GM06990 (cell line): ENCODE results near the gene TCF7L1.

Experiments used
- DNase-seq: peaks from one replicate; pipeline ENCODE4 v3.0.0-alpha.2; 2011; ENCODE audit not compliant: insufficient read length; ENCODE audit errors: extremely low read depth
- H3K27me3 ChIP-seq: replicated peaks from 2 replicates; pipeline ENCODE4 v1.6.0; 2011; ENCODE audit warnings: low read length; ENCODE audit not compliant: control insufficient read depth, insufficient read depth
- H3K36me3 ChIP-seq: 2 replicates; pipeline ENCODE4 v1.5.1; 2011; ENCODE audit warnings: low read length; ENCODE audit not compliant: control insufficient read depth, insufficient read depth
- H3K4me3 ChIP-seq: replicated peaks from 2 replicates; pipeline ENCODE4 v1.5.1; 2011; ENCODE audit warnings: low read depth, mild to moderate bottlenecking, control low read depth, low read length
- CTCF ChIP-seq: IDR thresholded peaks from 2 replicates; pipeline ENCODE4 v1.5.1; 2011; ENCODE audit warnings: low read length, control low read depth, mild to moderate bottlenecking, inconsistent platforms; ENCODE audit not compliant: insufficient read depth, poor library complexity, severe bottlenecking

Gene TCF7L1

GRCh38 chr2:85237849-85238565 is 104.8 kb downstream of the TCF7L1 start:
- TF ChIP-seq CTCF: no peak
- no peak overlapping the region for H3K4me3 ChIP-seq
- H3K36me3 ChIP-seq: no peaks in the 10 kb centered on the region
- H3K27me3 ChIP-seq: no peaks in the 10 kb centered on the region; the same call in 1 of the 2 replicates
- DNase-seq: no peak

GRCh38 chr2:85238607-85239006 is 105.4 kb downstream of the TCF7L1 start:
- H3K4me3 ChIP-seq: no peak overlapping the region
- DNase-seq: no peak
- H3K27me3 ChIP-seq: no peaks in the 10 kb centered on the region; the same call in 1 of the 2 replicates
- no peaks in the 10 kb centered on the region for H3K36me3 ChIP-seq
- no peak for TF ChIP-seq CTCF

- Histone ChIP-seq H3K27me3 (no peaks in the 10 kb centered on the region; the same call in none of the 2 replicates), H3K4me3 (no peak overlapping the region), H3K36me3 (no peaks in the 10 kb centered on the region)
- no peak for DNase-seq
- TF ChIP-seq CTCF: no peak
Observed at GRCh38 chr2:85239102-85239501, 105.9 kb downstream of the TCF7L1 start.

DNA sequence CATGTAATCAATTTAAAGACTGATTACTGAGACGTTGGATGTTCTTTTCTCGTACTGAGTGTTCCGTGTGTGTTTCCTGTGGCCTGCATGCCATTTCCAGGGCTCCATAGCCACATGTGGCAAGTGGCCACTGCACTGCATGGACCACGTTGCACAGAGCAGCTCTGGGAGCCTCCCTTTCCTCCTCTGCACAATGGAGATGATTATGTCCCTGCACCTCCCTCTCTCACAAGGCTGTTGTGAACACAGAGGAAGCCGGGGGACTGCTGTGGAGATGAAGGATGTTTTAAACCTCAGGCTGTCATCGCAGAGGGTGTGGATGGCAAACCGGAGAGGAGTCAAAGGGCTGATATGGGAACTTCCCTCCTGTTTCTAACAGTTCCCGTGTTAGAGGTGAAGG is 106.9 kb downstream of the TCF7L1 start:
- H3K36me3 ChIP-seq: no peaks in the 10 kb centered on the region
- no peak for DNase-seq
- TF ChIP-seq CTCF: no peak
- no peaks in the 10 kb centered on the region; the same call in 1 of the 2 replicates for H3K27me3 ChIP-seq
- no peak overlapping the region for H3K4me3 ChIP-seq

DNA sequence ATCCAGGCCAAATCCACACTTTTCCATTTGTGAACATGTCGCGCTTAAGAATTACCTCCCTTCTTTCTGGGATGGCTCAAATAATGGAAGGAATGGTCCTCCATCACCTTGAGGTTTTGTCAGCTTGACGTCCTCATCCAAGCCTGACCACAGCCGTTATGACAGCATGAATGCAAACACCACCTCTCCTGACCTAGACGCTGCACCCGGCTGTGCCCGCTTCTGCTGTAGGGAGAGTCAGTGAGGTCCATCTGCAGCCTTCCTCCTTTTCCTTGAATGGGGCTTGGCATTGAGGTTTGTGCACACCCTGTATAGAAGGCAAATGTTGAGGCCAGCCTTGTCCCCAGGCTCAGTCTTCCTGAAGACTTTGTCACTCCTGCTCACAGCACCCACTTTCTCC is 109.1 kb downstream of the TCF7L1 start:
- no peak for TF ChIP-seq CTCF
- Histone ChIP-seq H3K4me3 (no peak overlapping the region), H3K36me3 (no peaks in the 10 kb centered on the region), H3K27me3 (no peaks in the 10 kb centered on the region; the same call in 1 of the 2 replicates)
- DNase-seq: no peak
